Testis (tissue), 2 donors: Measurements from ENCODE around the gene BPIFA1.

Experiments
- CTCF ChIP-seq, 3 experiments: fragments of 450-650 bp in 2 of 3; fragments of 200-600 bp in 1 of 3; sonication (generic) in 1 of 3; IDR thresholded peaks; one replicate each; pipeline ENCODE4 v1.5.1; 2016 to 2019; ENCODE audit warnings: antibody characterized with exemption in 3 of 3, mild to moderate bottlenecking in 2 of 3, moderate library complexity in 1 of 3
- POLR2A ChIP-seq: fragments of 450-650 bp; IDR thresholded peaks from one replicate; pipeline ENCODE4 v1.6.1; 2017; ENCODE audit warnings: antibody characterized with exemption, mild to moderate bottlenecking, moderate library complexity

DNA sequence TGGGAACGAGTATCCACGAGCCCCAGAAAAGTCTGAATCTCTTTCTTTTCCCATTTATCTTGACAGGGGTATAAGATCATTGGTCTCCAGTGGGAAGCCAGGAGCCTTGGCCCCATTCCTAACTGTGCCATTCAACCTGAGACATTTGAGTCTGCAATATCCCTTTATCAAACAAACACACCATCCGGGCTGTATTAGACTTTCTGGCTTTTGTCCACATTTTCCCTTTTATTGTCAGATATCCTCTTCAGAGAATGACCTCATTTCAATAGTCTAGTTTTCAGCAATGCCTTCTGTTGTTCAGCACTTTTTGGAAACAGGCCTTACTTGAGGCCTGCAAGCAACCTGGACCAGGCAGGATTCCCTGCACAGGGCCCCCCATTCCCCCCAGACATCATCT is 15.7 kb downstream of the BPIFA1 start:
- TF ChIP-seq CTCF (IDR thresholded peaks at IDR 0.05) (no peak), POLR2A (no peak)
